Endothelial cell (in vitro differentiated cells): ENCODE measurements around the gene CEP295NL. TPM values are rescaled to one million over a fixed set of nuclear protein-coding genes. Genes with fewer than 3 reads are reported as not detected.
"Not testable (repeated sequence)": the region's sequence is repeated elsewhere in the genome, so short reads cannot be mapped to it uniquely, and the experiment has no call there.

Source experiments
- DNase-seq: peaks from one replicate; pipeline ENCODE4 v3.0.0; 2021; ENCODE audit warnings: low spot score
- H3K27ac Mint-ChIP-seq: one replicate; pipeline ENCODE4 v1.8.0; 2021; ENCODE audit warnings: mixed read lengths, inconsistent platforms; ENCODE audit not compliant: unreplicated experiment
- H3K27me3 Mint-ChIP-seq: one replicate; pipeline ENCODE4 v1.8.0; 2021; ENCODE audit warnings: mild to moderate bottlenecking, moderate library complexity, mixed read lengths, inconsistent platforms; ENCODE audit not compliant: unreplicated experiment
- H3K36me3 Mint-ChIP-seq: one replicate; pipeline ENCODE4 v1.8.0; 2021; ENCODE audit warnings: mild to moderate bottlenecking, low read depth, mixed read lengths, inconsistent platforms; ENCODE audit not compliant: unreplicated experiment
- H3K4me1 Mint-ChIP-seq: one replicate; pipeline ENCODE4 v1.8.0; 2021; ENCODE audit warnings: mild to moderate bottlenecking, mixed read lengths, inconsistent platforms; ENCODE audit not compliant: unreplicated experiment
- H3K4me3 Mint-ChIP-seq: one replicate; pipeline ENCODE4 v1.8.0; 2021; ENCODE audit warnings: mild to moderate bottlenecking, mixed read lengths, inconsistent platforms; ENCODE audit not compliant: unreplicated experiment
- H3K9me3 Mint-ChIP-seq: one replicate; pipeline ENCODE4 v1.8.0; 2021; ENCODE audit warnings: mixed read lengths, inconsistent platforms; ENCODE audit not compliant: unreplicated experiment
- total RNA-seq: library from RNA; stranded (reverse); fragmentation: NEBNext Ultra II Directional; extraction: Animal tissue kit (Norgen Biotek cat#: 25700); gene quantifications from one replicate; pipeline ENCODE4 v1.2.1, GENCODE V29; 2021; ENCODE audit not compliant: unreplicated experiment
- TF ChIP-seq, protein P1 (sequence below): fragments of 200-600 bp; sonication (generic); IDR thresholded peaks from one replicate; pipeline ENCODE4 v1.5.0; 2021; ENCODE audit warnings: antibody characterized with exemption; ENCODE audit not compliant: unreplicated experiment

CEP295NL gene
- total RNA-seq, 1 donor from 2014 or later, result 1.4 TPM

DNA sequence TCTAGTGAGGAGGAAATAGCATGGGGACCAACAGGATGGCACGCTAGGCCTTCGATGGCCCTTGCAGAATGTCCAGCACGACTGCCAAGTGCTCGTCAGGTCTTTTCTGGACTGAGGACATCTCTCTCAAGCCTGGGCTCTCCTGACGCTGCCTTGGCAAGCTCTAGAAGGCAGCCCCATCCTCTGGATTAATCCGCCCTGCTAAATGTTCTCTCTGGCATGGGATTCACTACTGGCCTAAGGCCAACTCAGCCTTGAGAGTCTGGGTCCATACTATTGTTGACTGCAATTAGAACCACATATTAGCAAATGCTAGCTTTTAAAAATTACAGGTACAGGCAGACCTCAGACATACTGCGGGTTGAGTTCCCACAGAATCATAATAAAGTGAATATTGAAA, 2.5 kb upstream of the CEP295NL start:
- TF ChIP-seq, protein P1, sequence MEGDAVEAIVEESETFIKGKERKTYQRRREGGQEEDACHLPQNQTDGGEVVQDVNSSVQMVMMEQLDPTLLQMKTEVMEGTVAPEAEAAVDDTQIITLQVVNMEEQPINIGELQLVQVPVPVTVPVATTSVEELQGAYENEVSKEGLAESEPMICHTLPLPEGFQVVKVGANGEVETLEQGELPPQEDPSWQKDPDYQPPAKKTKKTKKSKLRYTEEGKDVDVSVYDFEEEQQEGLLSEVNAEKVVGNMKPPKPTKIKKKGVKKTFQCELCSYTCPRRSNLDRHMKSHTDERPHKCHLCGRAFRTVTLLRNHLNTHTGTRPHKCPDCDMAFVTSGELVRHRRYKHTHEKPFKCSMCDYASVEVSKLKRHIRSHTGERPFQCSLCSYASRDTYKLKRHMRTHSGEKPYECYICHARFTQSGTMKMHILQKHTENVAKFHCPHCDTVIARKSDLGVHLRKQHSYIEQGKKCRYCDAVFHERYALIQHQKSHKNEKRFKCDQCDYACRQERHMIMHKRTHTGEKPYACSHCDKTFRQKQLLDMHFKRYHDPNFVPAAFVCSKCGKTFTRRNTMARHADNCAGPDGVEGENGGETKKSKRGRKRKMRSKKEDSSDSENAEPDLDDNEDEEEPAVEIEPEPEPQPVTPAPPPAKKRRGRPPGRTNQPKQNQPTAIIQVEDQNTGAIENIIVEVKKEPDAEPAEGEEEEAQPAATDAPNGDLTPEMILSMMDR, result no peak
- no peaks in the 10 kb centered on the region for H3K36me3 Mint-ChIP-seq
- H3K27me3 Mint-ChIP-seq, result peaks cover 2% of the 10 kb centered on the region
- no peaks in the 10 kb centered on the region for H3K9me3 Mint-ChIP-seq
- H3K4me3 Mint-ChIP-seq, result no peak overlapping the region
- no peak for DNase-seq
- no peak overlapping the region for H3K27ac Mint-ChIP-seq
- H3K4me1 Mint-ChIP-seq, result no peaks in the 10 kb centered on the region

DNA sequence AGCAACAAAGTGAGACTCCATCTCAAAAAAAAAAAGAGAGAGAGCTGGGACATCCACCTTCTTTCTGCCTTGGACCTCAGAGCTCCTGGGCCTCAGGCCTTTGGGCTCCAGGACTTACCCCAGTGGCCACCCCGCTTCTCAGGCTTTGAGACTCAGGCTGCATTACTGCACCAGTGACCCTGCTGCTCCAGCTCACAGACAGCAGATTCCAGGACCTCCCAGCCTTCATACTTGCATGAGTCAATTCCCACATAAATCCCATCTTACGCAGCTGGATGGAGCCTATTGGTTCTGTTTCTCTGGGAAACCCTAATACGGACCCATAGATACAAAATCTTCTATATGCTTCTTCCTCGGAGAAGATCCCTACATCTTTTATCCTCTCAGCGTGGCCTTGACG, 2.1 kb upstream of the CEP295NL start:
- DNase-seq, result no peak
- Mint-ChIP-seq H3K27ac (no peak overlapping the region), H3K27me3 (peaks cover 2% of the 10 kb centered on the region), H3K4me3 (no peak overlapping the region), H3K9me3 (no peaks in the 10 kb centered on the region), H3K36me3 (no peaks in the 10 kb centered on the region), H3K4me1 (no peaks in the 10 kb centered on the region)
- TF ChIP-seq, protein P1, result no peak

DNA sequence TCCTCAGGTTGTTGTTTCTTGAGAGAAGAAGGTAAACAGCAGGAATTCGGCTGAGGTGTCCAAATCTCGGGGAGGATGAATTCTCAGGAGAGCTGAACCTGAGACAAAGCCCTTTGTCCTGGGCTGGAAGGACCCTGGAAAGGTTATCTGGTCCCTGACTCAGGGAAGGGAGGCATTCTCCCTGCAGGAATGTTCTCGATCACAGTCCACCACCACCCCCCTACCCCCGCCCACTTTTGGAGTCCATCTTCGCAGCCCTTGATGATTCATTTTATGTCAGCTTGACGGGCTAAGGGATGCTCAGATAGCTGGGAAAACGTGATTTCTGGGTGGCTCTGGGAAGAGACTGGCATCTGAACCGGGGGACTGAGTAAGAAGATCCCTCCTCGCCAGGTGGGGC, 1.4 kb upstream of the CEP295NL start:
- no peaks in the 10 kb centered on the region for H3K36me3 Mint-ChIP-seq
- no peak overlapping the region for H3K4me3 Mint-ChIP-seq
- H3K4me1 Mint-ChIP-seq, result peaks cover 2% of the 10 kb centered on the region

DNA sequence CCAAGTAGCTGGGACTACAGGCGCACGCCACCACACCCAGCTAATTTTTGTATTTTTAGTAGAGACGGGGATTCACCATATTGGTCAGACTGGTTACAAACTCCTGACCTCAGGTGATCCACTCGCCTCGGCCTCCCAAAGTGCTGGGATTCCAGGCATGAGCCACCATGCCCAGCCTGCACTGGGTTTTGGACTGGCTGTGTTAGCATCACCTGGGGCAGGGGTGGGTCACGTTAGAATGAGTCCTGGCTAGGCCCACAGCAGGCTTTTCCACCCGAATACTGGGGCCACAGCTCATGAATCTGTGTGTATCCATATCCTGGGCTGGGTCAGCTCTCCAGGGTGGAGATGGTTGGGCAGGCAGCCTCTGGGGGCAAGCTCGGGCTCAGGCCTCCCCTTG, 770 bp downstream of the CEP295NL start:
- not testable (repeated sequence) for H3K9me3 Mint-ChIP-seq, H3K36me3 Mint-ChIP-seq, H3K4me1 Mint-ChIP-seq, H3K4me3 Mint-ChIP-seq, H3K27me3 Mint-ChIP-seq, DNase-seq, H3K27ac Mint-ChIP-seq

More for the DNA sequence above, 1.4 kb upstream of the CEP295NL start:
- no peak overlapping the region for H3K27ac Mint-ChIP-seq
- H3K27me3 Mint-ChIP-seq, result peaks cover 2% of the 10 kb centered on the region
- DNase-seq, result no peak
- no peaks in the 10 kb centered on the region for H3K9me3 Mint-ChIP-seq
- TF ChIP-seq, protein P1, result no peak

DNA sequence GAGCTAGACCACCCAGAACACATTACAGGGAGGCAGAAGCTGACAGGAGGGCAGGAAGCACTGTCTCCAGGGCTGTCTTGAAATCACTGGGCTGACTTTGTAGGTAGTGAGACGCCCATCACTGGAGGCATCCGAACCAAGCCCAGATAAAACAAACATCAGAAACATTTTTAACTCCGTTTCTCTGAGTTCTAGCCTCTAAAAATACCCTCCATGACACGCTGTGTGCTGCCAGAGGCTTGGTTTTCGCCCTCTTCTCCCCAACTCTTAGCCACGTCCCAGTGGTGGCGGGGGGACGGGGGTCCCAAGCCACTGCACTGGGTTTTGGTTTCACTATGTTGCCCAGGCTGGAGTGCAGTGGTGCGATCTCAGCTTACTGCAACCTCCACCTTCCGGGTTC, 1.2 kb downstream of the CEP295NL start:
- Mint-ChIP-seq H3K36me3 (peaks cover 5% of the 10 kb centered on the region), H3K4me3 (no peak overlapping the region), H3K27me3 (peaks cover 2% of the 10 kb centered on the region), H3K4me1 (peaks cover 2% of the 10 kb centered on the region), H3K9me3 (no peaks in the 10 kb centered on the region), H3K27ac (no peak overlapping the region)
- no peak for DNase-seq
- TF ChIP-seq, protein P1, result no peak

DNA sequence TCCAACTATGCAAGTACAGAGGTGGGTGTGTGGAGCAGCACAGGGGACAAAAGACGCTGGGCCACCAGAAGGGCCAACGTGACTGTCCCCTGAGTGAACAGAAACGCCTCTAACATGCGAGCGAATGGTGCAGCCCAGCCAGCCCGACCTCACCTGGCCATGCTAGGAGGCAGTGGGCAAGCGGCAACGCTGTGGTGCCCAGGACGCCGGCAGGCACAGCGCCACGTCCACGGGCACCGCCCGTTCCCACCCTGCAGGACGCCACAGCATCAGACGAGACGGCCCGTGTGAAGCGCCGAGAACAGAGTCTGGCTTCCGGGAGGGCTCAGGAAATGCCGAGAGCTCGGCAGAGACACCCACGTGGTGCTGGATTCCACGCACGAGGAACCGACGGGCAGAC, 2.2 kb downstream of the CEP295NL start:
- Mint-ChIP-seq H3K4me3 (no peak overlapping the region), H3K27me3 (peaks cover 3% of the 10 kb centered on the region), H3K9me3 (no peaks in the 10 kb centered on the region), H3K4me1 (peaks cover 2% of the 10 kb centered on the region), H3K27ac (no peak overlapping the region), H3K36me3 (peaks cover 5% of the 10 kb centered on the region)
- TF ChIP-seq, protein P1, result no peak
- DNase-seq, result no peak
